K562 (cell line): Measurements from ENCODE around the gene PCDHGB1. TPM values are rescaled to one million over a fixed set of nuclear protein-coding genes. Genes with fewer than 3 reads are reported as not detected.

ENCODE experiments used
- ATAC-seq: fragments of 200-7000 bp; cut with Tn5 transposase; 3 replicates; pipeline ENCODE4 v1.9.1; 2020; ENCODE audit warnings: moderate library complexity
- BruUV-seq: library from RNA; stranded (reverse); fragments of 400-500 nt; replicated peaks from 2 replicates; lab custom pipeline; 2021; lab: Mats Ljungman, UMichigan
- CTCF ChIA-PET: fragments of 300-600 bp; formaldehyde crosslinking; extraction: SDS; loops from one replicate; lab custom pipeline; 2021; ENCODE audit warnings: low intra/inter-chr PET ratio; lab: Yijun Ruan, JAX
- POLR2A ChIA-PET: fragments of 300-600, 350-650 bp; sonication (Branson Sonifier 250); formaldehyde crosslinking; extraction: SDS; loops from one replicate; lab custom pipeline; 2021; ENCODE audit warnings: antibody characterized with exemption, inconsistent platforms; lab: Yijun Ruan, JAX
- DNase-seq, 4 experiments: peaks; one replicate each; pipeline versions ENCODE4 v3.0.0 to v3.0.0-alpha.2; 2011 to 2018; ENCODE audit warnings: low spot score in 3 of 4, mixed read lengths in 3 of 4; ENCODE audit errors: extremely low read depth in 1 of 4
- FAIRE-seq: peaks from 2 replicates; lab custom pipeline; 2011; peaks lifted over from hg19 to GRCh38; lab: Jason Lieb, UNC
- H2AFZ ChIP-seq: 2 replicates; pipeline ENCODE4 v1.6.0; 2011; ENCODE audit warnings: low read depth, low read length, control low read depth, inconsistent platforms
- H3K27ac ChIP-seq: fragments of 200-600 bp; 3 replicates; pipeline ENCODE4 v1.8.0; 2011; ENCODE audit warnings: low read depth, mild to moderate bottlenecking, control low read depth, inconsistent platforms, low read length, moderate library complexity, mixed read lengths; ENCODE audit errors: extremely low read depth
- H3K27me3 ChIP-seq, 2 experiments: fragments of 300-600 bp in 1 of 2; 2 replicates in 1 of 2; 3 replicates in 1 of 2; pipeline versions ENCODE4 v1.6.0 to v1.8.0; 2011; ENCODE audit warnings: inconsistent platforms in 2 of 2, low read length in 2 of 2, mild to moderate bottlenecking in 1 of 2, mixed read lengths in 1 of 2, moderate library complexity in 1 of 2; ENCODE audit not compliant: control insufficient read depth in 2 of 2, insufficient read depth in 2 of 2
- H3K36me3 ChIP-seq: fragments of 300-600 bp; 3 replicates; pipeline ENCODE4 v1.8.0; 2011; ENCODE audit warnings: mild to moderate bottlenecking, low read length, inconsistent platforms; ENCODE audit not compliant: control insufficient read depth, insufficient read depth
- H3K4me1 ChIP-seq, 2 experiments: fragments of 200-600 bp in 1 of 2; replicated peaks in 1 of 2; 2 replicates in 1 of 2; 3 replicates in 1 of 2; pipeline versions ENCODE4 v1.5.1 to v1.8.0; 2011; ENCODE audit warnings: inconsistent platforms in 2 of 2, low read length in 2 of 2, mild to moderate bottlenecking in 1 of 2, mixed read lengths in 1 of 2, moderate library complexity in 1 of 2; ENCODE audit not compliant: control insufficient read depth in 2 of 2, insufficient read depth in 2 of 2
- H3K4me2 ChIP-seq: 2 replicates; pipeline ENCODE4 v1.6.1; 2011; ENCODE audit warnings: low read length, control low read depth, inconsistent platforms, mixed read lengths; ENCODE audit not compliant: insufficient read depth
- H3K4me3 ChIP-seq: fragments of 200-600 bp; sonication (generic), shearing (Covaris generic); 2 replicates; pipeline ENCODE4 v1.5.1; 2016; ENCODE audit warnings: control low read depth, inconsistent platforms
- H3K79me2 ChIP-seq: fragments of 200-600 bp; 3 replicates; pipeline ENCODE4 v1.8.0; 2011; ENCODE audit warnings: low read length, inconsistent platforms; ENCODE audit not compliant: control insufficient read depth, insufficient read depth
- H3K9ac ChIP-seq, 2 experiments: 2 replicates each; pipeline versions ENCODE4 v1.6.0 to v1.6.1; 2011; ENCODE audit warnings: low read depth in 2 of 2, low read length in 2 of 2, control low read depth in 1 of 2, inconsistent platforms in 1 of 2, mild to moderate bottlenecking in 1 of 2, mixed read lengths in 1 of 2; ENCODE audit not compliant: insufficient read depth in 1 of 2
- H3K9me1 ChIP-seq: one replicate; pipeline ENCODE4 v1.6.0; 2011; ENCODE audit warnings: inconsistent platforms, mild to moderate bottlenecking, low read length, moderate library complexity; ENCODE audit not compliant: control insufficient read depth, insufficient read depth
- H3K9me3 ChIP-seq: replicated peaks from 2 replicates; pipeline ENCODE4 v1.5.1; 2011; ENCODE audit warnings: low read depth, low read length, inconsistent platforms; ENCODE audit not compliant: control insufficient read depth, insufficient read depth
- H4K20me1 ChIP-seq: replicated peaks from 2 replicates; pipeline ENCODE4 v1.6.1; 2011; ENCODE audit warnings: low read length, inconsistent platforms, mixed read lengths; ENCODE audit not compliant: control insufficient read depth, insufficient read depth
- BCOR ChIP-seq: fragments of 450-650 bp; IDR thresholded peaks from 2 replicates; pipeline ENCODE4 v1.6.1; 2016
- ESRRA ChIP-seq: fragments of 450-650 bp; IDR thresholded peaks from 2 replicates; pipeline ENCODE4 v1.6.1; 2014; ENCODE audit warnings: low read depth, mild to moderate bottlenecking, moderate library complexity, borderline replicate concordance
- GATAD2B ChIP-seq: fragments of 450-650 bp; IDR thresholded peaks from 2 replicates; pipeline ENCODE4 v1.6.1; 2017; ENCODE audit warnings: mild to moderate bottlenecking, borderline replicate concordance
- LARP7 ChIP-seq: fragments of 450-650 bp; IDR thresholded peaks from 2 replicates; pipeline ENCODE4 v1.6.1; 2016
- LEF1 ChIP-seq: fragments of 450-650 bp; IDR thresholded peaks from 2 replicates; pipeline ENCODE4 v1.6.1; 2016; ENCODE audit warnings: mild to moderate bottlenecking
- MAZ ChIP-seq, 2 experiments: fragments of 450-650 bp in 1 of 2; sonication (generic) in 1 of 2; formaldehyde crosslinking; IDR thresholded peaks in 1 of 2; conservative IDR thresholded peaks in 1 of 2; 2 replicates each; pipeline versions ENCODE4 v1.4.0 to v1.5.0; 2020; ENCODE audit warnings: mild to moderate bottlenecking in 1 of 2, missing genetic modification reagents in 1 of 2
- NCOA1 ChIP-seq: fragments of 450-650 bp; IDR thresholded peaks from 2 replicates; pipeline ENCODE4 v1.6.1; 2016; ENCODE audit warnings: low read depth
- NCOA6 ChIP-seq: fragments of 450-650 bp; IDR thresholded peaks from 2 replicates; pipeline ENCODE4 v1.6.1; 2017; ENCODE audit warnings: mild to moderate bottlenecking
- NCOR1 ChIP-seq: fragments of 450-650 bp; IDR thresholded peaks from 2 replicates; pipeline ENCODE4 v1.6.1; 2016; ENCODE audit warnings: mild to moderate bottlenecking, moderate library complexity
- NELFE ChIP-seq: IDR thresholded peaks from 2 replicates; pipeline ENCODE4 v1.6.1; 2011; ENCODE audit warnings: mild to moderate bottlenecking; ENCODE audit not compliant: insufficient read depth, insufficient read length
- PTRF ChIP-seq: fragments of 450-650 bp; IDR thresholded peaks from 2 replicates; pipeline ENCODE4 v1.6.1; 2016; ENCODE audit warnings: mild to moderate bottlenecking, missing genetic modification characterization, missing compliant biosample characterization
- RAD21 ChIP-seq, 2 experiments: fragments of 250-450 bp in 1 of 2; fragments of 450-650 bp in 1 of 2; sonication (Bioruptor Pico) in 1 of 2; formaldehyde crosslinking in 1 of 2; IDR thresholded peaks in 1 of 2; conservative IDR thresholded peaks in 1 of 2; 2 replicates each; pipeline versions ENCODE4 v1.4.0 to v1.8.0; 2020 to 2022; ENCODE audit warnings: mild to moderate bottlenecking in 2 of 2, moderate library complexity in 1 of 2
- SMARCA5 ChIP-seq: fragments of 450-650 bp; IDR thresholded peaks from 2 replicates; pipeline ENCODE4 v1.6.1; 2016
- SMC3 ChIP-seq: conservative IDR thresholded peaks from 2 replicates; pipeline ENCODE4 v1.6.1; 2011; ENCODE audit warnings: low read depth, low read length, improper control_type of control experiment; ENCODE audit not compliant: insufficient read depth
- SOX6 ChIP-seq: fragments of 450-650 bp; IDR thresholded peaks from 2 replicates; pipeline ENCODE4 v1.6.1; 2014; ENCODE audit warnings: mild to moderate bottlenecking
- TAF15 ChIP-seq: fragments of 200-400 bp; formaldehyde crosslinking; IDR thresholded peaks from 2 replicates; pipeline ENCODE4 v1.6.1; 2017; ENCODE audit warnings: mild to moderate bottlenecking, low read depth, low read length, moderate library complexity
- TBP ChIP-seq: optimal IDR thresholded peaks from 2 replicates; pipeline ENCODE3; 2011; ENCODE audit warnings: low read depth, low read length, improper control_type of control experiment
- TFAM ChIP-seq: fragments of 250-450 bp; sonication (Bioruptor Pico); conservative IDR thresholded peaks from 2 replicates; pipeline ENCODE4 v1.5.0; 2021; ENCODE audit warnings: mild to moderate bottlenecking, moderate library complexity
- ZNF197 ChIP-seq: fragments of 200-800 bp; sonication (Bioruptor generic); IDR thresholded peaks from 2 replicates; pipeline ENCODE4 v1.6.1; 2016; ENCODE audit warnings: low read depth, missing genetic modification characterization, missing compliant biosample characterization
- ZNF668 ChIP-seq: fragments of 250-450 bp; sonication (Bioruptor Pico); IDR thresholded peaks from 2 replicates; pipeline ENCODE4 v1.8.0; 2022; ENCODE audit warnings: mild to moderate bottlenecking, inconsistent platforms
- WGBS: fragments of 100-300 bp; shearing (Covaris generic); methylation state at CpG from one replicate; pipeline ENCODE4 v1.1.6; 2016; ENCODE audit warnings: low coverage, mixed read lengths; ENCODE audit not compliant: insufficient coverage; ENCODE audit errors: missing lambda C conversion rate; 5-methylcytosine and 5-hydroxymethylcytosine counted together
- in situ Hi-C: fragments of 300-500 bp; cut with MboI; formaldehyde crosslinking; loops from 4 replicates; pipeline ENCODE4 v1.15.0; 2018; ENCODE audit warnings: inconsistent platforms, mixed read lengths
- intact Hi-C: fragments of 100-400 bp; cut with micrococcal nuclease; formaldehyde crosslinking; loops from 2 replicates; pipeline ENCODE4 v1.14.2; 2022
- polyA plus RNA-seq, 8 experiments: library from polyadenylated mRNA; depleted of rRNA in 4 of 8; stranded (reverse) in 5 of 8; unstranded in 3 of 8; fragments of >200 nt; fragmentation: Nextera tagmentation in 2 of 8; fragmentation: Illumina TruSeq in 1 of 8; extraction: Ambion mirVana in 2 of 8; extraction: Trizol in 1 of 8; gene quantifications; 2 replicates each; pipeline versions ENCODE4 v1.2.1 to v1.2.3, GENCODE V29; 2011 to 2014; ENCODE audit warnings: inconsistent platforms in 1 of 8, missing spikeins in 1 of 8
- total RNA-seq, 7 experiments: library from RNA; depleted of rRNA in 6 of 7; stranded (reverse); fragments of >200 nt in 6 of 7; fragmentation: Illumina TruSeq in 2 of 7; extraction: Trizol in 2 of 7; gene quantifications; 2 replicates each; pipeline versions ENCODE4 v1.2.1 to v1.2.3, GENCODE V29; 2011 to 2021; ENCODE audit warnings: low replicate concordance in 1 of 7
- TF ChIP-seq, protein P1 (sequence below), 3 experiments: IDR thresholded peaks in 2 of 3; conservative IDR thresholded peaks in 1 of 3; 2 replicates each; pipeline ENCODE4 v1.5.1; 2011 to 2012; ENCODE audit warnings: low read length in 3 of 3, mild to moderate bottlenecking in 3 of 3, control low read depth in 2 of 3, improper control_type of control experiment in 1 of 3, inconsistent platforms in 1 of 3, low read depth in 1 of 3, mixed read lengths in 1 of 3, moderate library complexity in 1 of 3; ENCODE audit not compliant: insufficient read depth in 2 of 3

PCDHGB1 gene
- total and polyA plus RNA-seq, 9 of the 15 experiments (the other 6 are each of a cell fraction or from before 2014, with no cell fraction given): 0.06 to 0.20 (median 0.07) TPM; not detected in 2

DNA sequence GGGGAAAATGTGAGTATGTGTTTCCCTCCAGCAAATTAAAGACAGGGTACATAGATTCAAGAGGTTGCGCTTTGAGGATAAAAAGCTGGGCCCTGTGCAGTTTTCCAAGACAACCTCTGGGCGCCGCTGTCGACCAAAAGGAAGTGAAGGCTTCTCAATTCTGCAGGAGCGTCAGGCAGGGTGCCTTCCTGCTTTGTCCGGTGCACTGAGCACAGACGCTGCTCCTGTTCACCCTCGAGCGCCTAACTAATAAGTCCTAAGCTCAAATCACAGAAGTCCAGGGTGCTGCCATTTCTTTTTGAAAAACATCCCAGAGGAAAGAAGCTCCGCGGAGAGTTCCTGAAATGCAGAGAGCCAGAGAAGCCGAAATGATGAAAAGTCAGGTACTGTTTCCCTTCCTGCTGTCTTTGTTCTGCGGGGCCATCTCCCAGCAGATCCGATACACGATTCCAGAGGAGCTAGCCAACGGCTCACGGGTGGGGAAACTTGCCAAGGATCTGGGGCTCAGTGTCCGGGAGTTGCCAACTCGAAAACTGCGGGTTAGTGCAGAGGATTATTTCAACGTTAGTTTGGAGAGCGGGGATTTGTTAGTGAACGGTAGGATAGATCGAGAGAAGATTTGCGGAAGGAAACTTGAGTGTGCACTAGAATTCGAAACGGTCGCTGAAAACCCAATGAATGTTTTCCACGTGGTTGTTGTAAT is at the start of gene PCDHGB1 (continued):
- TF ChIP-seq, protein P1, sequence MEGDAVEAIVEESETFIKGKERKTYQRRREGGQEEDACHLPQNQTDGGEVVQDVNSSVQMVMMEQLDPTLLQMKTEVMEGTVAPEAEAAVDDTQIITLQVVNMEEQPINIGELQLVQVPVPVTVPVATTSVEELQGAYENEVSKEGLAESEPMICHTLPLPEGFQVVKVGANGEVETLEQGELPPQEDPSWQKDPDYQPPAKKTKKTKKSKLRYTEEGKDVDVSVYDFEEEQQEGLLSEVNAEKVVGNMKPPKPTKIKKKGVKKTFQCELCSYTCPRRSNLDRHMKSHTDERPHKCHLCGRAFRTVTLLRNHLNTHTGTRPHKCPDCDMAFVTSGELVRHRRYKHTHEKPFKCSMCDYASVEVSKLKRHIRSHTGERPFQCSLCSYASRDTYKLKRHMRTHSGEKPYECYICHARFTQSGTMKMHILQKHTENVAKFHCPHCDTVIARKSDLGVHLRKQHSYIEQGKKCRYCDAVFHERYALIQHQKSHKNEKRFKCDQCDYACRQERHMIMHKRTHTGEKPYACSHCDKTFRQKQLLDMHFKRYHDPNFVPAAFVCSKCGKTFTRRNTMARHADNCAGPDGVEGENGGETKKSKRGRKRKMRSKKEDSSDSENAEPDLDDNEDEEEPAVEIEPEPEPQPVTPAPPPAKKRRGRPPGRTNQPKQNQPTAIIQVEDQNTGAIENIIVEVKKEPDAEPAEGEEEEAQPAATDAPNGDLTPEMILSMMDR (IDR thresholded peaks at IDR 0.05 in 2 of 3, conservative IDR thresholded peaks at IDR 0.05 in 1 of 3; ENCODE audit: insufficient read depth in 2 of 3, low read depth in 1 of 3, low read length in 3 of 3): peak; percentile 73 to 84 (median 81)
- TF ChIP-seq BCOR: no peak
- TF ChIP-seq MAZ (CRISPR knock-in tag; conservative IDR thresholded peaks at IDR 0.05 in 1 of 2, IDR thresholded peaks at IDR 0.05 in 1 of 2): peak in 1 of 2 experiments; percentile 40; a peak in 1 of 4 replicates
- no peak for TF ChIP-seq PTRF
- TF ChIP-seq RAD21 (CRISPR knock-in tag; conservative IDR thresholded peaks at IDR 0.05 in 1 of 2, IDR thresholded peaks at IDR 0.05 in 1 of 2): peak; percentile 59 to 62
- TF ChIP-seq SMC3: 0 out of 2 replicates have a peak, but pooled peaks have one; percentile 15

DNA sequence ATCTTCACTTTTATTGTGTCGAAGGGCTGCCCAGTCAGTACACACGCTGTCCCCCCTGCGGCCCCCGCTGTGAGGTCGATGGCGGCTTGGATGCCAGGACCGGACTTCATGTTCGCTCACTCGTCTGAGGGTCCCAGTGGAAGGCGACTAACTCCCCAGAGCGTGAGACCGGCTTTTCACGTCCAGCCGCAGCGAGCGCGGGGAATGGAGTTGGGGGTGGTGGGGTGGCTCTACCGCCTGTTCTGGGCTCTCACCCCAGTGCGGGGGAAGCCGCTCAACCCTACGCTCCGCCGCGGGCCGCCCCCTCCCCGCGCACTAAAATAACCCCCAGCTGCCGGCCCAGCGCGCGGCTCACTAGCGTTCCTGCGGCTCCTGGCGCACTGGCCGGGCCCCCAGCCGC is 46.1 kb upstream of the PCDHGB1 start, which contains the start of gene SLC25A2:
Gene SLC25A2, minus strand, starts transcription at position 294 of the 400 bp plus-strand sequence. Its CDS starts 184 bp downstream, at position 110.
- BruUV-seq: no TSS peak
- H3K9me3 ChIP-seq: peaks cover 2% of the 10 kb centered on the region; the same call in 1 of the 2 replicates
- H3K27ac ChIP-seq: no peak within 1 kb of the TSS
- H3K4me3 ChIP-seq: no peak within 1 kb of the TSS
- H2AFZ ChIP-seq: no peak within 1 kb of the TSS
- FAIRE-seq (no peak), ATAC-seq (no peak), DNase-seq (no peak)
- H3K79me2 ChIP-seq: no peaks in the 10 kb centered on the region
- H3K27me3 ChIP-seq: no peaks in the 10 kb centered on the region
- ChIA-PET CTCF (no interaction called here), POLR2A (interaction anchor here (0.5 kb wide), 1 partner anchor 749 kb away, joined by 3 read pairs; no protein-coding TSS in a partner anchor)
- 60% methylated on average over 5 of the region's 36 CpGs for WGBS
- H3K9ac ChIP-seq: no peak within 1 kb of the TSS
- intact Hi-C loops (no loop called here), in situ Hi-C loops (no loop called here)
- H3K36me3 ChIP-seq: no peaks in the 10 kb centered on the region
- H4K20me1 ChIP-seq: no peaks in the 10 kb centered on the region
- TF ChIP-seq TBP: no peak
- TF ChIP-seq NELFE: no peak
- TF ChIP-seq LARP7: no peak
- TF ChIP-seq ZNF197 (CRISPR knock-in tag): no peak
- no peak for TF ChIP-seq NCOA6
- TF ChIP-seq SMARCA5: no peak
- TF ChIP-seq NCOA1: no peak
- TF ChIP-seq ESRRA: no peak
- TF ChIP-seq TAF15: no peak
- TF ChIP-seq ZNF668 (CRISPR knock-in tag): no peak
- no peak for TF ChIP-seq SOX6
- no peak for TF ChIP-seq NCOR1
- no peak for TF ChIP-seq LEF1
- no peak for TF ChIP-seq TFAM
- no peak for TF ChIP-seq GATAD2B
- H3K4me2 ChIP-seq: no peak within 1 kb of the TSS
- no peaks in the 10 kb centered on the region for H3K9me1 ChIP-seq
- no peaks in the 10 kb centered on the region; a peak in 1 of 5 replicates for H3K4me1 ChIP-seq
